DMS 273 (cell line): Measurements from ENCODE around the gene SMARCA4.

Experiments
- DNase-seq: peaks from one replicate; lab custom pipeline; 2025; ENCODE audit not compliant: unreplicated experiment; lab: John Stamatoyannopoulos, UW

Gene SMARCA4

GRCh38 chr19:10960314-10961072 lies at the start of gene SMARCA4:
Gene SMARCA4 (plus strand): TSS chr19:10961030. CDS start chr19:10984152, 23,122 bp downstream.
- DNase-seq: peak; percentile 99

GRCh38 chr19:10911579-10912363 lies 49.1 kb upstream of the SMARCA4 start:
- no peak for DNase-seq

GRCh38 chr19:10912619-10913018 lies 48.2 kb upstream of the SMARCA4 start:
- DNase-seq: no peak

- no peak for DNase-seq
Measured at GRCh38 chr19:10913716-10914340, 47.0 kb upstream of the SMARCA4 start.

GRCh38 chr19:10915130-10916091 lies 45.4 kb upstream of the SMARCA4 start:
- peak; percentile 92 for DNase-seq

GRCh38 chr19:10916602-10917001 lies 44.2 kb upstream of the SMARCA4 start:
- DNase-seq: no peak

GRCh38 chr19:10918359-10918758 lies 42.5 kb upstream of the SMARCA4 start:
- DNase-seq: no peak

- DNase-seq: no peak
Measured at GRCh38 chr19:10919352-10920287, 41.2 kb upstream of the SMARCA4 start.

- no peak for DNase-seq
Measured at GRCh38 chr19:10920288-10920655, 40.6 kb upstream of the SMARCA4 start.

- DNase-seq: no peak
Measured at GRCh38 chr19:10920781-10921180, 40.0 kb upstream of the SMARCA4 start.

GRCh38 chr19:10921199-10921909 lies 39.5 kb upstream of the SMARCA4 start:
- DNase-seq: no peak

- no peak for DNase-seq
Measured at GRCh38 chr19:10921910-10922637, 38.8 kb upstream of the SMARCA4 start.

GRCh38 chr19:10922638-10923014 lies 38.2 kb upstream of the SMARCA4 start:
- DNase-seq: no peak

GRCh38 chr19:10923260-10924112 lies 37.3 kb upstream of the SMARCA4 start:
- DNase-seq: no peak

GRCh38 chr19:10924597-10924996 lies 36.2 kb upstream of the SMARCA4 start:
- no peak for DNase-seq

GRCh38 chr19:10927730-10928562 lies 32.9 kb upstream of the SMARCA4 start:
- DNase-seq: no peak
